ENCODE data around the gene LLCFC1. TPM values are rescaled to one million over a fixed set of nuclear protein-coding genes. Genes with fewer than 3 reads are reported as not detected.

The LLCFC1 gene
- total RNA-seq, 1 donor from 2014 or later, result not detected

DNA sequence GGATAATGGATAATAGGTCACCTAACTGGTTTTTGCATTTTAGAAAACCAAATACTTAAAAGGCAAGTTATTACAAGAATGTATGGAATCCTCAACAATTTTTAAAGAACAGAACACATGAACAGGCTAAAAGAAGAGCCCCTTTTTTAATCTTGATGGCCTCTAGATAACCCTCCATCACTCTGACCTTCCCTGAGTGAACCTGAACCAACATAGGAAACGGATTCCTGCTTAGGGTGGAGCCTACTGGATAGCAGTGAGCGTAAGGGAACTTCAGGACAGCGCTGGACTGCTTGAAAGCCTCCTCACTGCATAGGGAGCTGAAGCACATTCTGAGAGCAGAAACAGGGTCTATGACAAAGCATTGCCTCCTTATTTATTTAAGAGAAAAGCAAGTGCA lies 26.2 kb upstream of the LLCFC1 start:
- Histone ChIP-seq H3K4me1 (no peaks in the 10 kb centered on the region), H3K4me3 (no peak overlapping the region), H3K9me3 (no peaks in the 10 kb centered on the region), H3K27me3 (peaks cover 6% of the 10 kb centered on the region), H3K27ac (no peak overlapping the region), H3K36me3 (no peaks in the 10 kb centered on the region)
- no peak for DNase-seq
- ATAC-seq, result no peak
- TF ChIP-seq, protein P1, sequence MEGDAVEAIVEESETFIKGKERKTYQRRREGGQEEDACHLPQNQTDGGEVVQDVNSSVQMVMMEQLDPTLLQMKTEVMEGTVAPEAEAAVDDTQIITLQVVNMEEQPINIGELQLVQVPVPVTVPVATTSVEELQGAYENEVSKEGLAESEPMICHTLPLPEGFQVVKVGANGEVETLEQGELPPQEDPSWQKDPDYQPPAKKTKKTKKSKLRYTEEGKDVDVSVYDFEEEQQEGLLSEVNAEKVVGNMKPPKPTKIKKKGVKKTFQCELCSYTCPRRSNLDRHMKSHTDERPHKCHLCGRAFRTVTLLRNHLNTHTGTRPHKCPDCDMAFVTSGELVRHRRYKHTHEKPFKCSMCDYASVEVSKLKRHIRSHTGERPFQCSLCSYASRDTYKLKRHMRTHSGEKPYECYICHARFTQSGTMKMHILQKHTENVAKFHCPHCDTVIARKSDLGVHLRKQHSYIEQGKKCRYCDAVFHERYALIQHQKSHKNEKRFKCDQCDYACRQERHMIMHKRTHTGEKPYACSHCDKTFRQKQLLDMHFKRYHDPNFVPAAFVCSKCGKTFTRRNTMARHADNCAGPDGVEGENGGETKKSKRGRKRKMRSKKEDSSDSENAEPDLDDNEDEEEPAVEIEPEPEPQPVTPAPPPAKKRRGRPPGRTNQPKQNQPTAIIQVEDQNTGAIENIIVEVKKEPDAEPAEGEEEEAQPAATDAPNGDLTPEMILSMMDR (IDR thresholded peaks at IDR 0.05), result no peak
- intact Hi-C loops (cut with DNase I), result no loop called here

GRCh38 chr7:142913566-142913965 lies 25.7 kb upstream of the LLCFC1 start:
- Histone ChIP-seq H3K4me1 (no peaks in the 10 kb centered on the region), H3K36me3 (no peaks in the 10 kb centered on the region), H3K27me3 (peaks cover 6% of the 10 kb centered on the region), H3K9me3 (no peaks in the 10 kb centered on the region), H3K4me3 (no peak overlapping the region), H3K27ac (no peak overlapping the region)
- intact Hi-C loops (cut with DNase I), result no loop called here
- no peak for ATAC-seq
- TF ChIP-seq, protein P1 (IDR thresholded peaks at IDR 0.05), result no peak
- no peak for DNase-seq

DNA sequence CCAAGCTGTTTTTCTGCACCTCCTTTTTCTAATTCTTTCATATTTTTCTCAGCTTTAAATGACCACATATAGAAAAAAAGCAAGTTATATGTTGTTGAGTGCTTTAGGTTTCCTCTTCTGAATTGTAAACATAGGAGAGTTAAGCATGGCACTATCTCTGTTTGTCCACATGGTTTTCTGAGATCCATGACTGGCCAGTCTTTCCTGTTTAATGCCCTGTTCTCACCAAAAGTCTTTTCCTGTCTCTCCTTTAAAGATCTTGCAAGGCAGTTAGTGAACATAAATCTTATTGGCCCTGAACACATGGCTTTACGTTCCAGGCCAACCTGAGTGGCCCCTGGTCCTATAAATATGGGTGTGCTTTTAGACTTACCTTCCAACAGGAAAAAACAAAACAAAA lies 25.2 kb upstream of the LLCFC1 start:
- H3K27me3 ChIP-seq, result peaks cover 8% of the 10 kb centered on the region
- no peak overlapping the region for H3K4me3 ChIP-seq
- intact Hi-C loops (cut with DNase I), result no loop called here
- no peak for DNase-seq
- no peak overlapping the region for H3K27ac ChIP-seq
- ATAC-seq, result no peak
- no peaks in the 10 kb centered on the region for H3K36me3 ChIP-seq
- H3K9me3 ChIP-seq, result no peaks in the 10 kb centered on the region
- TF ChIP-seq, protein P1 (IDR thresholded peaks at IDR 0.05), result no peak
- no peaks in the 10 kb centered on the region for H3K4me1 ChIP-seq

- H3K9me3 ChIP-seq, result no peaks in the 10 kb centered on the region
- TF ChIP-seq, protein P1 (IDR thresholded peaks at IDR 0.05), result no peak
- no peak overlapping the region for H3K27ac ChIP-seq
- H3K36me3 ChIP-seq, result no peaks in the 10 kb centered on the region
- ATAC-seq, result no peak
- intact Hi-C loops (cut with DNase I), result no loop called here
- H3K4me3 ChIP-seq, result no peak overlapping the region
- H3K27me3 ChIP-seq, result peaks cover 10% of the 10 kb centered on the region
- no peaks in the 10 kb centered on the region for H3K4me1 ChIP-seq
- no peak for DNase-seq
Measured at GRCh38 chr7:142915315-142915714, 24.0 kb upstream of the LLCFC1 start.

DNA sequence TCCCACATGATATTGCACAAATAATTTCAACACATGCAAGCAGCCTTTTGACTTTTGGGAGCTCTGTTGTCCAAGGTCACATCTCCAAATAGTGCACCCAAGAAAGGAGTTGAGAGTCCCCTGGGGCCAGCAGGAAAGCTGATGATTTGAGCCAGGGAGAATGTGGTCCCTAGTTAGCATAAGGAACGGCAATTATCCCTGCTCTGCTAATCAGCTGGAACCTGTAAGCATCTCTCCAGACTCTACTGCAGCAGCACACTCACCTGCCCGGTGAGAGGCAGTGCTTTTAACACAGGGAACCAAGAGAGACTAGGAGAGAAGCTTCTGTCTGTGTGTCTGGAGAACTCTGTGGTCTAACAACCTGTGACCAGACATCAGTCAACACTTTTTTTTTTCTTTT lies 22.8 kb upstream of the LLCFC1 start:
- H3K36me3 ChIP-seq, result no peaks in the 10 kb centered on the region
- no peak overlapping the region for H3K27ac ChIP-seq
- H3K27me3 ChIP-seq, result peaks cover 10% of the 10 kb centered on the region
- DNase-seq (no peak), ATAC-seq (no peak)
- no peaks in the 10 kb centered on the region for H3K9me3 ChIP-seq
- TF ChIP-seq, protein P1 (IDR thresholded peaks at IDR 0.05), result no peak
- no peaks in the 10 kb centered on the region for H3K4me1 ChIP-seq
- no peak overlapping the region for H3K4me3 ChIP-seq
- intact Hi-C loops (cut with DNase I), result no loop called here

DNA sequence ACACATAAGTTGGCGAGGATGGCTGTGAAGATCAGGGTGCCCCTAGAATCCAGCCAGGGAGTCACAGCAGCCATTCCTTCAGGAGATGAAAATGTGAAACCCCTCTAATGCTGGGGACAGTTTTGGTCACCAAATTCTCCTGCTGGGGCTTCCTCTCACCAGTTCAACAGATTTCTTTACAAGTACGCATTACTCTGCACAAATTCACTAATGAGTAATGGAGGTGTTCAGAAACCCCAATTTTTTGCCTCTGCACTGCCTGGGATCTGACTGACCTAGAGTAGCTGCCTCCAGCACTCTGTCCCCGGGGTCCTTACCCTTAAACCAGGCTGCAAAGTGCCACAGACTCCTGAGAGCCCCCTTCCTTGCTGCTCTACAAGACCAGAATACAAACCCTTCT lies 21.8 kb upstream of the LLCFC1 start:
- Histone ChIP-seq H3K27ac (no peak overlapping the region), H3K27me3 (peaks cover 10% of the 10 kb centered on the region), H3K4me3 (no peak overlapping the region), H3K36me3 (no peaks in the 10 kb centered on the region), H3K9me3 (no peaks in the 10 kb centered on the region), H3K4me1 (no peaks in the 10 kb centered on the region)
- TF ChIP-seq, protein P1 (IDR thresholded peaks at IDR 0.05), result no peak
- no peak for DNase-seq
- ATAC-seq, result no peak
- intact Hi-C loops (cut with DNase I), result no loop called here
